ENCODE results near the gene STRADA.
"Not testable (repeated sequence)": the region's sequence is repeated elsewhere in the genome, so short reads cannot be mapped to it uniquely, and the experiment has no call there.

The STRADA gene

DNA sequence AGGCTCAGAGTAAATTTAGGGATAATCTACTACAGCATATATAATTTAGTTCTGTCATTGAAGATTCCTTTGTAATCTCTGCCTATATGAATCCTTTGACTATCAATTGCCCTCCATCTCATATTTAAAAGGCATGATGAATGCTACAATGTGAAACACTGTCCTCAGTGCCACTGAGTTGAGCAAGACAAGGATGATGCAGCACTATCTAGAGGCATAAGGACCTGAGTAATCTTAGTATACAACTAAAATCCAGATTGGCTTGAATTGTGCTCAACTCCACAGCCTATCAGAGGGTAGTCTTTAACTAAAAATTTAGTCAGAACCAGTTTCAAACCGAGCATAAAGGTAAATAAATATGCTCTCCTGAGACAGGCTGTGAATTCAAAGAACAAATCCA, 11.6 kb upstream of the STRADA start:
- DNase-seq, result no peak

DNA sequence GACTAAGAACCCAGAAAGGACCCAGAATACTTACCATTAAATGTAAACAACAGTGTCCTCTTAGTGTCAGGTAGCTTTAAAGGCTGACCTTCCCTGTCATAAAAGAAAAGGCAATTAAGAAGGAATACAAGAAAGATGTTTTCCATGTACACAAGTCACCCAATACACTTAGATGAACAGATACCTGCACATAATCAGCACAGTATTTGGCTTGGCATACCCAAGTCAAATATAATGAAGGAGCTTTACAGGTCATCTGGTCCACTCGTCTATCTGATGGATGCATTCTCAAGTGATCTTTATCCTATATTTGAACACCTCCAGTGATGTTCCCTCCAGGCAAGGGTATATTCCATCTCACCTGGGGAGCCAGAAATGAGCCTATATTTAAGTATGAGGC, 11.1 kb upstream of the STRADA start:
- no peak for DNase-seq

DNA sequence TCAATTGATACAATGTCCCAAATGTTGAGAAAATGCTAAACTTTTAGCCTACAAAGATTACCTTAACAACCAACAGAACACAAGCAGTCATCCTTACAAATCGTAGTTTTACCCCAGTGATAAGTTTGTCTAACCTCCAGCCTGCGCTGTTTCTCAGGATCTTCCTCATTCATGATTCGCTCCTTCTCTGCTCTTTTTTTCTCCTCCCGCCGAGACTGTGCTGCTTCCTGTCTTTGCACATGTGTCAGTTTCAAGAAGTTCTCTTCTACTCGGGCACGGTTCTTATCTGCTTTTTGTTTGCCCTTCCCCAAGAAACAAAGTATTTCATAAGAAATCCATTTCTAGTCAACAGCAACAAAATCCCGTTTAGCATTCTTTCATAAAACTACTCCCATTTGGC, 10.2 kb upstream of the STRADA start:
- peak; percentile 48 for DNase-seq

DNA sequence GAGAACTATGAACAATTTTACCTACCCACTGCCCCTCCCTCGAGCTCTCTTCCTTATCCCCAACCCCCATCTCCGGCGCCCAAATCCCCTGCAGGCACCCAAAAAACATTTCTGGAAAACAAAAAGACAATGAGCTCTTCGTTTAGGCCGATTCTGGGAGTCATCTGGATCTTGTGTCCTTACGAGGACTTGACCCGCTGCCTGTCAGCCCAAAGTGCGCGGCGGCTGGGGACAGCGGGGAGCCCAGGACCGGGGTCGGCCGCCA, 524 bp downstream of the STRADA start:
- no peak for DNase-seq

DNA sequence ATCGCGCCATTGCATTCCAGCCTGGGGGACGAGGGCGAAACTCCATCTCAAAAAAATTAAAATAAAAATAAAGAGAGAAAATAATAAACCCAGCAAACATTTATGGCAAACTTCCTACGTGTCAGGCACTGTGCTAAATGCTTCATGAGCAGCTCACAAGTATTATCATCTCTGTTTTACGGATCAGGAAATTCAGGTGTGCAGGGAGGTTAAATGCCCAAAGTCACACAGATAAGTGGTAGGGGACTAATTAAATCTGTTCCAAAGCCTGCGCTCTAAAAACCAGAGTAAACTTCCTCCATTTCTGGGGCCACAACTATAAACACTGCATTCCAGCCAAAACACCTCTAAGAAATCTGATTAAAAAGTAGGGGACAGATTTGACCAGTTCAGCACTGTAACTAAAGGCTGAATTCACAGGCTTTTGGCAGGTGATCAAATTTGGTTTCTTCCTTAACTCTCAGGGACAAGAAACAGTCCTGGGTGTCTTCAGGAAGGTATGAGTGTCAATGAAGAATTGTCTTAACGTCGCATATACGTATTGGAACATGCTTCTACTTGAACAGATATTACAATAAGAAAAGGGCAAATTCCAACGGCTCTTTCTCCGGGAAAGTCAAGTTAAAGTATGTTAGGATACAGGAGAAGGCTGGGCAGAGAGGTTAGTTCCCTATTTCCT, 996 bp downstream of the STRADA start:
- DNase-seq, result no peak

DNA sequence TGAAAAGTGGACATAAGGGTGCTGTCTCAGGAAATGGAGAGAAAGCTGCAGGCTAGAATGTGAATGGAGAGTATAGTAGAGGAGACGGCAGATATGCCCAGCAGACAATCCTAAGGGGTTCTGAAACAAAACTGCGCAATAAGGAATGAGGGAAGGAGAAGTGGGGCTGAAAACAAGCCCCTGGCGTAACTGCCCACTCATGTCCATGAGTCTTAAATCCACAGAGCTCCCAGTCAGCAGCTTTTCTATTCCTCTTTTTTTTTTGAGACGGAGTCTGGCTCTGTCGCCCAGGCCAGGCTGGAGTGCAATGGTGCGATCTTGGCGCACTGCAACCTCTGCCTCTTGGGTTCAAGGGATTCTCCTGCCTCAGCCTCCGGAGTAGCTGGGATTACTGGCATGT, 5.9 kb downstream of the STRADA start:
- no peak for DNase-seq

DNA sequence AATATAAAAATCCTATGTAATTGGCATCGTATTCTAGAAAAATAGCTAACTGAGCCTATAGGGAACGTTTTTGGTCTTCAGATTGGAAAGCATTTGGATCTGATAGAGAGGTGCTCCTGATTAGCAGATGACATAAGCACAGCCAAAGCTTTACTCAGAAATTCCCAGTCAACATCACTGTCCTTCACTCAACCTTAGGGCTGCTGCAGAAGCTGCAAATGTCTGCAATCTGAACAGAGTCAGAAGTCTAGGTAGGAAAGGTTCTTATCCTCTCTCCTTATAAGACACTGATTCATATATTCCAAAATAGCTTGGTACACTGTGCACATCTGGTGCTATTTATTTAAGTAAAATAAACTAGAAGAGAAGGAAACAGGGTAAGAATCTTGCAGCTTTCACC, 19.2 kb downstream of the STRADA start:
- DNase-seq, result no peak

DNA sequence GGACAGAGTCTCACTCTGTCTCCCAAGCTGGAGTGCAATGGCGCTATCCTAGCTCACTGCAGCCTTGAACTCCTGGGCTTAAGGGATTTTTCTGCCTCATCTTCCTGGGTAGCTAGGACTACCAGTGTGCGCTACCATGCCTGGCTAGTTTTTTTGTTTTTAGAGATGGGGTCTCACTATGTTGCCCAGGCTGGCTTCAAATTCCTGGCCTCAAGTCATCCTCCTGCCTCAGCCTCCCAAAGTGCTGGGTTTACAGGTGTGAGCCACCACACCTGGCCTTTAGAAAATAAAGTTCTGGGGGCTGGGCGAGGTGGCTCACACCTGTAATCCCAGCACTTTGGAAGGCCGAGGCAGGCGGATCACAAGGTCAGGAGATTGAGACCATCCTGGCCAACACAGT, 21.4 kb downstream of the STRADA start:
- DNase-seq, result not testable (repeated sequence)

DNA sequence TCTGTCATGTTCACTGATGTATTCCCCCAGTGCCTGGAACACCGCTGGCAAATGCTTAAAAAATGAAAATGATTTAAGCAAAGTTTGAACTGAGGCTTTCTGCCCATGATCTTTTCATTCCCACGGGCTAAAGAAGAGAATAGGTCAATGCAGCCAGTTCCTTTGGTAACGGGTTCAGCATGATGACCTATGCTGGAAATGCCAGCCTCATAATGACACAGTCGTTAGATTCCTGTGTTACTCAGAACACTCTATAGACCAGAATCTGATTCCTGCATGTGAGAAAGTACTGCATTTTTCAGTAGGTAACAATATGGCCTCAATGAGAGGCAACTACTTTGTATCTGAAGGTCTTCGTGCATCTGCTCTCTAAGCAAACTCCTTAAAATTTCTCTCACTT, 22.6 kb downstream of the STRADA start:
- no peak for DNase-seq

DNA sequence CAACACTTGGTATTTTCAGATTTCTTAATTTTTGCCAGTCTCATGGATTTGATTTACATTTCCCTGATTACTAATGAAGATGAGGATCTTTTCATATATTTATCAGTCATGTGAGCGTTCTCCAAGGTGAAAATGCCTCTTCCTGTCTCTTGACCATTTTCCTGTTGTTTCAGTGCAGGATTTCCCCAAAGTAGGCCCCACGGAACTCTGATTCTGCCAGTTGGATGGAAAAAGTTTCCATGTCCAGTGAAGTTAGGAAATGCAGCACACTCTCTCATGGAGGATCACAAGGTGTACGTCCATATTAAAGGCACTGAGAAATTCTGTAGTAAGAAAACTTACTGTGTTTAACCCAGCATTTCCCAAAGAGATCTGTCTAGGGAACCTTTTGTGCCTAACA, 25.2 kb downstream of the STRADA start:
- DNase-seq, result no peak

DNA sequence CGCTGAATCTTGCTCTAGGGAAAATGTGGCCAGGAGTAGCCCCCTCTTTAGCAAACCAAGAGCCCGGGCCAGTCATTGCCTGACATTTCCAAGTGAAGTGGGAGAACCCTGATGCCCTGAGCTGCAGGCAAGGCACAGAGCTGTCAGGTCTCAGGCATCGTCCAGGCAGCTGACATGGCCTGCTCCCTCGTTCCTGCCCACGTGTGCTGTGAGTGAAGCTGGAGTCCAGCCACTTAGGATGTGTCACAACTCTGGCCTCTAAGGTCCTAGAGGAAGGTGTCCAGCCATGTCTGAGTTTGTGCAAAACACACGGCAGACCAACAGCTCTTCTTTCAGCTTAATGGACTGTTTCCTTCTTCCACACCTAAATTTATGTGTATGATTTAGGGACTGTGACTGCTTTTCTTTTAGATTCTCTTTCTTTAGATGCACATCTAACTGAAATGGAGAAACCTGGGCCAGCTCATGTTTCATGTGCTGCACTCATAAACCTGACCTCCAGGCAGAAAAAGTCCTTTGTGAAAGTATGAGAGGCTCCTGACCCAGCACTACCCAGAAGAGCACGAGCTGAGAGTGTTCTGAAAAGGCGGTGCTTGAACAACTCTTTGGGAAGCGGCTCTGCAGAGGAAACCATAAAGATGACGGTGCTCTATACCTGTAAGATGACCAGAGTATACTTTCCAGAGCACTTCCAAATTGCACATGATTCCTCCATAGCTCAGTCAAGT, 26.9 kb downstream of the STRADA start:
- no peak for DNase-seq

DNA sequence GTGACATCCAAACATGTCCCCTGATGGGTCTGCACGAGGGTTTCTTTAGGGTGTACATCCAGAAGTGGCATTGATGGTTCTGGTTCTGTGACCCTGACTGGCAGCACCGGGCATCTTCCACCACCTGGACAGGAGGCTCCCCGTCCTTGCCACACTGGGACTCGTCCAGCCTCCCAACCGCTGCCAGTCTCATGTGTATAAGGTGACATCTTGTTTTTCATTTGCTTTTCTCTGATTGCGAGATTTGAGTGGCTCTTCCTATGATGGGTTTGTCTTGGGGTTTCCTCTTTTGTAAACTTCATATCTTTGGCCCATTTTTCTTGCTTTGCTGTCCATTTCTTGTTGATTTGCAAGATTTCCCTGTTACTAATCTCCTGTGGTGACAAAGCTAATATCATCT, 32.5 kb downstream of the STRADA start:
- DNase-seq, result no peak

DNA sequence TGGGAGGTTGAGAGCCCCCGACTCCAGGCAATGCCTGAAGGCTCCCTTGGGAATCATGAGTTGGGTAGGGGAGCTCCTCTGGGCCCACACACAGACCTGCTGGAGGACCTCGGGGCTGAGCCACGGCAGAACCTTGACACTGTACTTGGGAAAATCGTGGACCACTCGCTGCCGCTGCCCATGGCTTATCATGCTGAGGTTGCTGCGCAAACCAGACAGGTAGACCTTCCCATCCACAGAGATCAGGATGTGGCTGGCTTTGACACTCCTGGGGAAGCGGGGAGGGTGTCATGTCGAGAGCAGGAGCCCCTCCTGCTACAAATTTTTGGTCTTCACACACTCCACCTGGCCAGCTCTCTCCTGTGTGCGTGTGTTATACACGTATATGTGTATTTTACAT, 34.4 kb downstream of the STRADA start:
- no peak for DNase-seq

DNA sequence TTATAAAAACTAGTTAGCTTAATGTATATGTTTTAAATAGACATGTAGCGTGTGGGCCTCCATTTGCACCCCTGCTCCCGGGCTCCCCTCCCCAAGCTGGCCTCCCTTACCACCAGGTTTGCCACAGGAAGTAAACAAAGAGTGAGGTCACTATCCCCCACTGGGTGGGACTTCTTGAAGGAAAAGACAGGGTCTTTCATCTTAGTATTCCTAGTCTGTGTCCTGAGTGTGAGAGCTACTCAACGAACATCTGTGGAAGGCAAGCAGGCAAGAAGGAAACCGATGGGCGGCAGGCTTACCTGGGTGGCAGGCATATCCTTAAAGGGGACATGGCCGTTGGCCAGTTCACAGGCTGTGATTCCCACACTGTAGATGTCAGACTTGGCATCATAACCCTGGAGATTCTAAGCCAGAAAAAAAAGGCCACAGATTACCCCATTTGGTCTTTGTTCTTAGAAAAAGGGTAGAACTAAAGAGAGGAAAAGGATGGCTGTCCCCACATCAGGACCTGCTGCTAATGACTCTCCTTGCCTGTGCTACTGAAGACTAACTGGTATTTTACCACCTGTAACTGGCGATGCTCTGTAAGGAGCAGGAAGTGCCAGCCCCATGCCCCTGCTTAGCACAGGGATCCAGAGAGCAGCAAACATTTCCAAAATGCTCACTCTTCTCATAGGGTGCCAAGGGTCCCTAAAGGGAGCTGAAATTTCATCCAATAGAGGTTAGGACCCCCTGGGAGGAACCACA, 35.1 kb downstream of the STRADA start:
- DNase-seq, result no peak

DNA sequence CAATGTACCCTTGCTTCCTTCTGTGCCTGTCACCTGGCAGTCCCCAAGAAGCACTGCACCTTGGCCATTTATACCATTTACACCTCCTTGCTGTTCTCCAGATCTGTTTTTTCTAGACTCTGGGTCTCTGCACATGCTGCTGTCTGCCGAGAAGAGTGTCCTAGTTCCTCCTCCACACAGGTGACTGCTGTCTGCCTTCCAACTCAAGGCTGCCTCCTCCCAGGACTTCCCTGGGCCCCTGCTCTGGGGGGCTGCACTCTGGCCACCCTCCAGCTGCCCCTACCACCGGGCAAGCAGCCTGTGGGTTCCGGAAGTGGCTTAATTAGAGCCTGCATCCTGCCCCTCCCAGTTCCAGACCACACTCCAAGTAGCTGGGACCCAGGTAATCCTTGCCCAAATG, 35.9 kb downstream of the STRADA start:
- no peak for DNase-seq

DNA sequence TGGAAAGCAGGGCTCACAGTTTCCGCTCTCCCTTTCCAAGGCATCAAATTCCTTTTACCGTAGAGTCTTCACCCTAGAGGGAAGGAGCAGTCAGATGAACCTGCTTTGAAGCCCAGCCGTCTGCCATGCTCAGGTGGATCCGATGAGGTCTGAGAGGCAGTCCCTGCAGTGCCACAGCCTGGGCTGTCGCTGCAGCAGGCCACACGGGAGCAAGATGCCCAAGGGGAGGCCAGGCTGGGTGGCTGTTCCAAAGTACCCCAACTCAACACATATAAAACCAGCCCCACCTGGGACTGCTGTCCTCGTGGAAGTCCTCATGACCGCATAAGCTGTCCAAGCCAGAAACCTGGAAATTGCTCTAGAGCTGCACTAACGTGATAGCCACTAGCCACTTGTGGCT, 36.8 kb downstream of the STRADA start:
- DNase-seq, result no peak

DNA sequence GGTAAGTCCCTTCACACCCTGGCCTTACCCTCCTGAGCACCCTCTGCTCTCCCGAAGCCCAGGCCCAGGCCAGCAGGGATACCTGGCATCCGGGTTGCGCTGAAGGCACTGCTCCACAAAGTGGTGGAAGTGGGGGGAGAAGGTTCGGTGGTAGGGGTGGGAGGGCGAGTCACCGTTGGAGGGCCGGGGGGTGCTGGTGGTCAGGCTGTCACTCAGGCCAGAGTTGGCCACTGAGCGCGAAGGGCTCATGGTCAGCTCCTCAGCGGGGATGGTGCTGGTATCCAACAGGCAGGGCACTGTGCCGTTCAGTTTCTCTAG, 37.4 kb downstream of the STRADA start:
- DNase-seq, result no peak

DNA sequence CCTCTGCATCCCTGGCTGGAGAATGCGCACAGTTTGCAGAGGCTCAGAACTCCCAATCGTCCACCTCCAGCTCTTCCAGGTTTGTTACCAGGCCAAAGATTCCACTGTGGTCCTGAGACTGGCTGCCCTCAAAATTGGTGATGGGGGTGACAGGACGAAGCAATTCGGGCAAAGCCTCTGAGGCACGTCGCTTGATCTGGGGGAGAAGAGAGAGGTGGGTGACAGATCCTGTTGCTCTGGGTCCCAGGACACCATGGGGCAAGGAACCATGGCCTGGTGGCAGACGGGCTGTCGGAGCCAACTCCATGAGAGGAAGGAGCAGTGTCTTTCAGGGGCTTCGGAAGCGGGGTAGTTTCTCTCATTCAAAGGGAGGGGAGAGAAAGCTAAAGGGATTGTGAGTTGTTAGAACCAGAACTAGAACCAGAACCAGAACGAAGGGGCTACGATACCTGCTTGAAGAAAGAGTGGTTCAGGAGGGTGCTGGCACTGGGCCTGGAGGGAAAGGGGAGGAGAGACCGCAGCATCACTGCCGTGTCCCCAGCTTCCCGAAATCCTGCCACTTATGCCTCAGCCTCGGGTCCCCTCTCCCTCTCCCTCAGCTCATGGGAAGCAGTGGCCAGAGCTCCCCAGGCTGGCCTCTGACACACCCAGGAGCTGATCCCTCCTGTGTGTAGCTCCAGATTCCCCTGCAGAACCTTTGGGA, 37.9 kb downstream of the STRADA start:
- no peak for DNase-seq

DNA sequence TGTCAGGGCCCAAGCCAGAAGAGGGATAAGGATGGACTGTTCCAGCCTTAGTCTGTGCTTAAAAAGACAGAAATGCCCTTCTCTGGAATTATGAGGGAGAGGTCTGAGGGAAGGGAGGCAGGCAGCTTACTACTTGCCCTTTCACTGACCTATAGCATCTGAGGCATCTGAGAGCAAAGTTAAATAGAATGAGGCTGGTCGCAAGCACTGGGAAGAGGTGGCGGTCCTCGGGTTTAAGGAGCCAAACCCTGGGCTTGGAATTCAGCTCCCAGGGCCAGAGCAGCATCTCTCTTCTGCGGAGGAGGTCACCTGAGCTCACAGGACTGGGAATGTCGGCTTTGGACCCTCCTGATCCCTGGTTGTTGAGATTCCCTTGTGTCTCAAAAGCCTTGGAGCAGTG, 38.6 kb downstream of the STRADA start:
- no peak for DNase-seq

DNA sequence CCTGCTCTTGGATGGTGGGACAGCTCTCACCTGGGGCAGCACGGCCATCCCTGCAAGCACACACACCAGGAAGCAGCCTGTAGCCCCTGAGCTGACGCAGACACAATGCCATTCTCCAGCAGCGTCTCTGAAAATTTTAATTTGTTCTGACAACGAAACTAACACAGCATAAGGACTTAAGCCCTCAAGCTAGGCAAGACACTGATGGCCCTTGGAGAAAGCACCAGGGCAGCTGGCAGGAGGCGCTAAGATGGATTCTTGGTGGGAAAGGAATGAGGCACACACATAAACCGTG, 38.9 kb downstream of the STRADA start:
- no peak for DNase-seq

DNA sequence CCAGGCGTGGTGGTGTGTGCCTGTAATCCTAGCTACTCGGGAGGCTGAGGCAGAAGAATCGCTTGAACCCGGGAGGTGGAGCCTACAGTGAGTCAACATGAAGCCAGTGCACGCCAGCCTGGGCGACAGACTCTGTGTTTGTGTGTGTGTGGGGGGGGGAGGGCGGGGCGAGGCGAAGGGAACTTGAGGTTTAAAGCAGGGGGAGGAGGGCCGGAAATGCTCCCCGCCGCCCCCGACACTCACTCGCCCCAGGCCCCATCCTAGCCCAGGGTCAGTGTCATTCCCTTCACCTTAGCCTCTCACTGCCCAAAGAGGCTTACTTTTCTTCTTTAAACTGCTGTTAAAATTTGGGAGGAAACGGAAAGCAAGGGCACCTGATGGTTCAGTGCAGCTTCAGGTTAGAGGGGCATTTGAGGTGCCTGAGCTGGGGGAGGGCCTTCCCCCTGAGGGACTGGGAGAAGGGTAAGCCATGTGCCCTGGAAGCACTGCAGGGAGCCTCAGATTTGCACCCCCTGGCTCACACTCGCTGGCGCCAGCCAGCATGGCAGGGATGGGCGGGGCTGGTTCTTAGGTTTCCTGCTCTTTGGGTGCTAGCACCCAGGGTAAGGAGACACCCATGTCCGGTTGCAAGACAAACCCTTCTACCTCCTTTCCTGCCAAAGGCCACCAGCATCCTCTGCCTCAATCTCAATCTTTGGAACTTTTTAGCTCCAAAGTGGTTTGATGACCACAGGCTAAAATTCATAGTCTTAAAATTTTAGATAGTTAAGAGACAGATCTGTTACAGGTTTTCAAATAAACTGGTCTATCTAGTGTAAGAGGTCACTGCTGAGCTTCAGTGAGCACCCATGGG, 39.5 kb downstream of the STRADA start:
- peak; percentile 86 for DNase-seq

DNA sequence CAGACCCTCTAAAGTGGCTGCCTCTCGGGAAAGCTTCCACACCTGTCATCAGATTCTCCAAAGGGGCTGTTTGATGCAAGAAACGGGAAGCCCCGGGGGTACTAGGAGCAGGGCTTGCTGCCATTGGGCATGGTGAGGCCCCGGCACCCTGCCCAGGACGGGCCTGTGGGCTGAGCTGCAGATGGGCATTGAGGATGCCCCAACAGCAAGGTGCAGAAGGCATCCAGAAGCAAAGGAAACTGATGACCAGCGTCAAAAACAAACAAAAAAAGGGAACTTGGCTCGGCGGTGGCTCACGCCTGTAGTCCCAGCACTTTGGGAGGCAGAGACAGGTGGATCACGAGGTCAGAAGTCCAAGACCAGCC, 40.2 kb downstream of the STRADA start:
- DNase-seq, result no peak

Data from activated CD4-positive, alpha-beta T cell treated with anti-CD3 and anti-CD28 coated beads, Interleukin-2, amount 50 U/mL, for 16 hours (primary cell).